ENCODE data around the gene ATP6V0E2.

GRCh38 chr7:149854611-149855360 is 19.0 kb upstream of the ATP6V0E2 start:
- no peak for TF ChIP-seq CTCF (IDR thresholded peaks at IDR 0.05)
- TF ChIP-seq POLR2A (IDR thresholded peaks at IDR 0.05): no peak
